Measurements from ENCODE around the gene ZBTB20. TPM values are rescaled to one million over a fixed set of nuclear protein-coding genes. Genes with fewer than 3 reads are reported as not detected.

Gene ZBTB20
- total RNA-seq, 1 donor from 2014 or later: 91.2 TPM

GRCh38 chr3:114406286-114406685, 740.8 kb downstream of the ZBTB20 start:
- Mint-ChIP-seq H3K27me3 (no peaks in the 10 kb centered on the region), H3K4me1 (peaks cover 36% of the 10 kb centered on the region), H3K4me3 (no peak overlapping the region), H3K9me3 (no peaks in the 10 kb centered on the region), H3K36me3 (ENCODE audit: low read depth) (peaks cover 13% of the 10 kb centered on the region), H3K27ac (no peak overlapping the region)
- DNase-seq (no peak), ATAC-seq (ENCODE audit: low read depth) (no peak)
- intact Hi-C loops (cut with micrococcal nuclease): no loop called here
- ChIA-PET POLR2A (interaction anchor here (0.6 kb wide), 1 partner anchor 296 kb away, joined by 5 read pairs; no protein-coding TSS in a partner anchor), CTCF (interaction anchor here (1.0 to 3.5 kb wide), 5 partner anchors 10 to 115 kb away, joined by 3 to 18 read pairs (median 5); no protein-coding TSS in a partner anchor)
- TF ChIP-seq, protein P1, sequence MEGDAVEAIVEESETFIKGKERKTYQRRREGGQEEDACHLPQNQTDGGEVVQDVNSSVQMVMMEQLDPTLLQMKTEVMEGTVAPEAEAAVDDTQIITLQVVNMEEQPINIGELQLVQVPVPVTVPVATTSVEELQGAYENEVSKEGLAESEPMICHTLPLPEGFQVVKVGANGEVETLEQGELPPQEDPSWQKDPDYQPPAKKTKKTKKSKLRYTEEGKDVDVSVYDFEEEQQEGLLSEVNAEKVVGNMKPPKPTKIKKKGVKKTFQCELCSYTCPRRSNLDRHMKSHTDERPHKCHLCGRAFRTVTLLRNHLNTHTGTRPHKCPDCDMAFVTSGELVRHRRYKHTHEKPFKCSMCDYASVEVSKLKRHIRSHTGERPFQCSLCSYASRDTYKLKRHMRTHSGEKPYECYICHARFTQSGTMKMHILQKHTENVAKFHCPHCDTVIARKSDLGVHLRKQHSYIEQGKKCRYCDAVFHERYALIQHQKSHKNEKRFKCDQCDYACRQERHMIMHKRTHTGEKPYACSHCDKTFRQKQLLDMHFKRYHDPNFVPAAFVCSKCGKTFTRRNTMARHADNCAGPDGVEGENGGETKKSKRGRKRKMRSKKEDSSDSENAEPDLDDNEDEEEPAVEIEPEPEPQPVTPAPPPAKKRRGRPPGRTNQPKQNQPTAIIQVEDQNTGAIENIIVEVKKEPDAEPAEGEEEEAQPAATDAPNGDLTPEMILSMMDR (IDR thresholded peaks at IDR 0.05): no peak

- no peaks in the 10 kb centered on the region for H3K27me3 Mint-ChIP-seq
- peak; percentile 74 for ATAC-seq (ENCODE audit: low read depth)
- intact Hi-C loops (cut with micrococcal nuclease): no loop called here
These were observed 741.7 kb downstream of the ZBTB20 start for GRCh38 chr3:114405202-114405990.

DNA sequence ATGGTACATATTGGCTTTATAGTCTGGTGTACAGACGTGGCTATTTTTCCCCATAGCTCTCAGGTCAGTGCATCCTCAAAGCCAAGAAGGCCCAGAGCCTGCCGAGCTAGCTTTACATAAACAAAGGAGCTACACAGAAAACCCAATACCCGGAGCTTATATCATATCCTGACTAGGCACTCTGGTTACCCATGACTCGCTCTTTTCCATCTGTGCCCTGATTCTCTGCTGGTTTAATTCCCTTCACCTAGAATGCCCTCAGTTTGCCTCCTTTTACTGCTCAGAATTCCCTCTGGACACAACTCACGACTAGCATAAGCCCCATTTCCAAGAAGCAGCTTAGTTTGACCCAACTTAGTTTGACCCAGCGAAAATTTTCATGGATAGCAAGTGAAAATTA, 742.5 kb downstream of the ZBTB20 start:
- TF ChIP-seq, protein P1 (IDR thresholded peaks at IDR 0.05): no peak
- ATAC-seq (ENCODE audit: low read depth) (no peak), DNase-seq (no peak)
- ChIA-PET POLR2A (interaction anchor here (0.5 to 1.2 kb wide), 5 partner anchors 24 to 396 kb away, joined by 3 to 4 read pairs (median 3); no protein-coding TSS in a partner anchor), CTCF (interaction anchor here (1.4 to 3.5 kb wide), 4 partner anchors 9 to 19 kb away, joined by 3 to 18 read pairs (median 10); no protein-coding TSS in a partner anchor)
- no peak overlapping the region for H3K4me3 Mint-ChIP-seq
- intact Hi-C loops (cut with micrococcal nuclease): no loop called here
- no peaks in the 10 kb centered on the region for H3K27me3 Mint-ChIP-seq
- H3K36me3 Mint-ChIP-seq (ENCODE audit: low read depth): peaks cover 10% of the 10 kb centered on the region
- no peaks in the 10 kb centered on the region for H3K9me3 Mint-ChIP-seq
- peak overlapping the region; percentile 50 for H3K27ac Mint-ChIP-seq
- H3K4me1 Mint-ChIP-seq: peaks cover 25% of the 10 kb centered on the region

More at GRCh38 chr3:114405202-114405990, 741.7 kb downstream of the ZBTB20 start:
- CTCF ChIA-PET: interaction anchor here (1.0 to 3.5 kb wide), 5 partner anchors 9 to 115 kb away, joined by 3 to 18 read pairs (median 5); no protein-coding TSS in a partner anchor
- peaks cover 28% of the 10 kb centered on the region for H3K4me1 Mint-ChIP-seq
- TF ChIP-seq, protein P1 (IDR thresholded peaks at IDR 0.05): no peak
- no peak overlapping the region for H3K4me3 Mint-ChIP-seq
- no peak overlapping the region for H3K27ac Mint-ChIP-seq
- no peak for DNase-seq
- POLR2A ChIA-PET: interaction anchor here (0.5 to 1.2 kb wide), 6 partner anchors 23 to 395 kb away, joined by 3 to 5 read pairs (median 4); no protein-coding TSS in a partner anchor
- H3K9me3 Mint-ChIP-seq: no peaks in the 10 kb centered on the region
- H3K36me3 Mint-ChIP-seq (ENCODE audit: low read depth): peaks cover 8% of the 10 kb centered on the region

DNA sequence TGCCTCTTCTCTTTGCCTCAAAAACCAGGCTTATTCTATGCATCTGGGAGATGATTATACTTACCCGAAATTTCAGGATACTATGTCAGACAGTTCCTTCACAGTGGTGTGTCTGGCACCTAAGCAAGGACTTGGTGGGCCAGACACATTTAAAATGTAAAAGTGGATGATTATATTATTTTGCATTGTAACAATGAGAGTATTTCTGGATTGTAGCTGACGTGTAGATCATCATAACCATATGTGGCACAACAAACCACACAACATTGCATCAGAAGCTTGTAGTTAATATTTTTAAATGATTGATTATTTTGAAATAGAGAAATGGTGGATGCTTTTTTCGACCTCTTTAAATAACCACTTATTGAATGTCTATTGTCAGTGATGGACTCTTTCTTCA, 744.2 kb downstream of the ZBTB20 start:
- Mint-ChIP-seq H3K36me3 (ENCODE audit: low read depth) (peaks cover 10% of the 10 kb centered on the region), H3K4me3 (no peak overlapping the region), H3K9me3 (no peaks in the 10 kb centered on the region), H3K4me1 (peaks cover 17% of the 10 kb centered on the region), H3K27ac (no peak overlapping the region), H3K27me3 (no peaks in the 10 kb centered on the region)
- intact Hi-C loops (cut with micrococcal nuclease): no loop called here
- TF ChIP-seq, protein P1 (IDR thresholded peaks at IDR 0.05): no peak
- DNase-seq (no peak), ATAC-seq (ENCODE audit: low read depth) (no peak)
- POLR2A ChIA-PET: interaction anchor here (0.5 kb wide), 1 partner anchor 29 kb away, joined by 3 read pairs; no protein-coding TSS in a partner anchor
- CTCF ChIA-PET: interaction anchor here (3.5 kb wide), 1 partner anchor 9 kb away, joined by 18 read pairs; no protein-coding TSS in a partner anchor

DNA sequence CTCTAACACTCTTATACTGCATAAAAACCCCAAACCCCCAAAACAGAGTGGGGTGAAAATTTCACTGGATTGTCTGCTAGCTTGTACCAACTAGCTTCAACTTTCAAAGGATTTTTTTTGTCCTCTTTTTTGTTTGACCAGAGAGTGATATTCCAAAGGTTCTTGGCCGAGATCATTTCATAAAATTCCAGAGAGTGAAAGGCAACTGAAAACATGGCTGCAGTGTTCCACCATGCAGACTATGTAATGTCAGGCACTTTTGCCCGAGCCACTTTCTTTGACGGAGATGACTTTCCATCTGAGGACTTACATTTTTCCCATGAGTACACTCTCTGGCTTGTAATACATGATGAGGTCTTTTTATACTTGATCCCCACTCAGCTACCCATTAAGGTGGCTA, 745.7 kb downstream of the ZBTB20 start:
- ChIA-PET POLR2A (no interaction called here), CTCF (interaction anchor here (1.5 kb wide), 1 partner anchor 17 kb away, joined by 3 read pairs; no protein-coding TSS in a partner anchor)
- intact Hi-C loops (cut with micrococcal nuclease): loop anchor here (2.0 kb wide), 1 partner anchor 17 kb away; no protein-coding TSS in a partner anchor
- TF ChIP-seq, protein P1 (IDR thresholded peaks at IDR 0.05): no peak
- H3K27me3 Mint-ChIP-seq: no peaks in the 10 kb centered on the region
- H3K9me3 Mint-ChIP-seq: no peaks in the 10 kb centered on the region
- H3K4me3 Mint-ChIP-seq: no peak overlapping the region
- no peak overlapping the region for H3K27ac Mint-ChIP-seq
- ATAC-seq (ENCODE audit: low read depth) (no peak), DNase-seq (no peak)
- H3K4me1 Mint-ChIP-seq: peaks cover 12% of the 10 kb centered on the region
- peaks cover 10% of the 10 kb centered on the region for H3K36me3 Mint-ChIP-seq (ENCODE audit: low read depth)
